SKM-1 treated with dmso at 0.1 percent for 144 hours (cell line): Measurements from ENCODE around the gene ACAD9.

Experiments used
- DNase-seq: peaks from one replicate; lab custom pipeline; 2025; ENCODE audit not compliant: unreplicated experiment; lab: John Stamatoyannopoulos, UW

ACAD9 gene

GRCh38 chr3:128932516-128933212, 53.2 kb downstream of the ACAD9 start:
- no peak for DNase-seq

- DNase-seq, result no peak
Measured at GRCh38 chr3:128933213-128933921, 53.9 kb downstream of the ACAD9 start.

- no peak for DNase-seq
Measured at GRCh38 chr3:128933922-128934253, 54.5 kb downstream of the ACAD9 start.

GRCh38 chr3:128935922-128936321, 56.5 kb downstream of the ACAD9 start:
- no peak for DNase-seq

GRCh38 chr3:128936341-128936740, 56.9 kb downstream of the ACAD9 start:
- no peak for DNase-seq

- no peak for DNase-seq
Measured at GRCh38 chr3:128940252-128940651, 60.8 kb downstream of the ACAD9 start.

- no peak for DNase-seq
Measured at GRCh38 chr3:128942161-128942952, 62.9 kb downstream of the ACAD9 start.

- no peak for DNase-seq
Measured at GRCh38 chr3:128945041-128945877, 65.8 kb downstream of the ACAD9 start.

- DNase-seq, result no peak
Measured at GRCh38 chr3:128945878-128946175, 66.4 kb downstream of the ACAD9 start.

- DNase-seq, result no peak
Measured at GRCh38 chr3:128946411-128946810, 67.0 kb downstream of the ACAD9 start.

GRCh38 chr3:128949158-128949557, 69.7 kb downstream of the ACAD9 start:
- DNase-seq, result no peak

- no peak for DNase-seq
Measured at GRCh38 chr3:128950223-128950938, 71.0 kb downstream of the ACAD9 start.

GRCh38 chr3:128956440-128956839, 77.0 kb downstream of the ACAD9 start:
- no peak for DNase-seq
